VCaP (cell line): Measurements from ENCODE around the gene CHML.
"Not testable (repeated sequence)": the region's sequence is repeated elsewhere in the genome, so short reads cannot be mapped to it uniquely, and the experiment has no call there.

Source experiments
- H3K27ac ChIP-seq: fragments of 450-650 bp; 2 replicates; pipeline ENCODE4 v1.5.1; 2017
- TF ChIP-seq, protein P1 (sequence below): fragments of 450-650 bp; conservative IDR thresholded peaks from 2 replicates; pipeline ENCODE4 v1.5.1; 2017; ENCODE audit warnings: mild to moderate bottlenecking, moderate library complexity

Gene CHML

DNA sequence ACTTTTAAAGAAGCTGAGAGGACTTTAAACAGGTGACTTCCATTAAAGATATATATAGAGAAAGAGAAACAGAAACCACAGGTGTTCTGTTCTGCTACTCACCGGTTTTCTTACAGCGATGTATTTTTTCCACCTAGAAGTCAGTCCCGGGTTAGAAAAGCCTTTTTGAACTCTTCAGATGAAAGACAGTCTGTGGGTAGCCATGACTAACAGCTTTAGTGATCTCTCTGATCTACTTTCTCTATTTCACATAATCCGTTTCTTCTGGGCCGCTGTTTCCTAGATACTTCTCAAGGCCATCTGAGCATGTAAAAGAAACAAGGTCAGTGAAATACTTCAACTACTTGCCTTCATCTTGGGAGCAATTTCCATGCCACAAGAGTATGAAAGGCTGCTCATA, 37.0 kb upstream of the CHML start:
- TF ChIP-seq, protein P1, sequence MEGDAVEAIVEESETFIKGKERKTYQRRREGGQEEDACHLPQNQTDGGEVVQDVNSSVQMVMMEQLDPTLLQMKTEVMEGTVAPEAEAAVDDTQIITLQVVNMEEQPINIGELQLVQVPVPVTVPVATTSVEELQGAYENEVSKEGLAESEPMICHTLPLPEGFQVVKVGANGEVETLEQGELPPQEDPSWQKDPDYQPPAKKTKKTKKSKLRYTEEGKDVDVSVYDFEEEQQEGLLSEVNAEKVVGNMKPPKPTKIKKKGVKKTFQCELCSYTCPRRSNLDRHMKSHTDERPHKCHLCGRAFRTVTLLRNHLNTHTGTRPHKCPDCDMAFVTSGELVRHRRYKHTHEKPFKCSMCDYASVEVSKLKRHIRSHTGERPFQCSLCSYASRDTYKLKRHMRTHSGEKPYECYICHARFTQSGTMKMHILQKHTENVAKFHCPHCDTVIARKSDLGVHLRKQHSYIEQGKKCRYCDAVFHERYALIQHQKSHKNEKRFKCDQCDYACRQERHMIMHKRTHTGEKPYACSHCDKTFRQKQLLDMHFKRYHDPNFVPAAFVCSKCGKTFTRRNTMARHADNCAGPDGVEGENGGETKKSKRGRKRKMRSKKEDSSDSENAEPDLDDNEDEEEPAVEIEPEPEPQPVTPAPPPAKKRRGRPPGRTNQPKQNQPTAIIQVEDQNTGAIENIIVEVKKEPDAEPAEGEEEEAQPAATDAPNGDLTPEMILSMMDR: no peak

DNA sequence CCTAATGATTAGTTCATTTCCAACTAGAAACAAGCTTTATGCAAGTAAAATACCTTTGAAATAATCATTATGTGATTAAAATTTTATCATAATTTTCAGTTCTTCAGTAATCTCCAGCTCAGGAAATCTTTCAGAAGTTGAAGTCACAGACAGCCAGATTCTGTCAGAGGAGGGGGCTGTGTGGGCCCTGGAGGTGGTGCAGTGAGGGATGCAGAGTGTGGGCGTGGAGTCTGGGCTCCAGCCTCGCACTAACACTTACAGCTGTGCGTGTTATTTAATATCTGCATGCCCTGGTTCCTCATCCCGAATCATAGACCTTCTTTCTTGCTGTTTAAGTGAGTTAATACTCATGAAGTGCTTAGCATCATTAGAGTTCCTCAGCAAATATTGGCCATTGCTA, 35.8 kb upstream of the CHML start:
- TF ChIP-seq, protein P1: no peak
- H3K27ac ChIP-seq: no peak overlapping the region

More for the DNA sequence above, 37.0 kb upstream of the CHML start:
- no peak overlapping the region for H3K27ac ChIP-seq

DNA sequence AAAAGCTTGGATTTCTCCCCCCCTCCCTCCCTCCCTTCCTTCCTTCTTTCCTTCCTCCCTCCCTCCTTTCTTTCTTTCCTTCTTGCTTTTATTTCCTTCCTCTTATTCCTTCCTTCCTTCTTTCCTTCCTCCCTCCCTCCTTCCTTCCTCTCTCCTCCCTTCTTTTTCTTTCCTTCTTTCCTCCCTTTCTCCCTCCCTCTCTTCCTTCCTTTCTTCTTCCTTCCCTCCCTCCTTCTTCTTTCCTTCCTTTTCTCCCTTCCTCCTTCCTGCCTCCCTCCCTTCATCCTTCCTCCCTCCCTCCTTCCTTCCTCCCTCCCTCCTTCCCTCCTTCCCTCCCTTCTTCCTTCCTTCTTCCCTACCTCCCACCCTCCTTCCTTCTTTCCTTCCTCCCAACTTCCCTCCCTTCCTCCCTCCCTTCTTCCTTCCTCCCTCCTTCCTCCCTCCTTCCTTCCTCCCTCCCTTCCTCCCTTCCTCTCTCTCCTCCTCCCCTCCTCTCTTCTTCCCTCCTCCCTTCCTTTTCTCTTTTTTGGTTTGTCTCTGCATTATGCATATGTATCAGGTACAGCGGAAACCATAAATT, 34.7 kb upstream of the CHML start:
- TF ChIP-seq, protein P1: no peak
- no peak overlapping the region for H3K27ac ChIP-seq

DNA sequence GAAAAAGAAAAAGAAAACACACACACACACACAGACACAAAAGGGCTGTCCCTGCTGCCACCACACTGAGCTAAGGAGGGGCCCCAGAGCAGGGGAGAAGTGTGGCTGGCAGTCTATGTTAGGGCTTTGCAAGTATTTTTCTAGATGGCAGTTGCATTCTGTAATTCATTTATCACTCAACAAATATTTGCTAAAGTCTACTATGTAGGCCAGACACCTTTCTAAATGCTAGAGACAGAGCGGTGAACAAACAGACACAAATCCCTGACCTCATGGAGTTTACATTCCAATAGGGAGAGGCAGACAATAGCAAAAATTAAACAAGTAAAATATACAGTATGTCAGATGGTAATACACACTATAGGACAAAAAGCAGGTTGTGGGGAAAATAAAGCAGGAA, 32.1 kb upstream of the CHML start:
- TF ChIP-seq, protein P1: no peak
- no peak overlapping the region for H3K27ac ChIP-seq

DNA sequence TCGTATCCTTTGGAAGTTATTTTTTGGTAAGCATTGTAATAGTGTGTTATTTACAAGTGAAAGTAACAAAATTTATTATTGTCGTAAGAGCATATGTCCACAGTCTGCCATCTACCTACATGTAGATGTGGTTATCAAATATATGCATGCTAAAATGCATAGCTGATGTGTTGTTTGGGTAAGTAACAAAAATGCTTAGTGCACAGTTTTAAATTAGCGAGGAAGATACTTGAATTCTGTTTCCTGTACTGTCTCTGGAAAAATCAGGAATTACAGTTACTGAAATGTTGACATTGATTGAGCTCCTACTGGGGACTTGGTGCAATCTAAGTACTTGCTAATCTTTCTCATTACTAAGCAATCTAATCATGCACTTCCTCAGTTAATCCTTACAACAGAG, 26.2 kb upstream of the CHML start:
- H3K27ac ChIP-seq: no peak overlapping the region
- TF ChIP-seq, protein P1: no peak

DNA sequence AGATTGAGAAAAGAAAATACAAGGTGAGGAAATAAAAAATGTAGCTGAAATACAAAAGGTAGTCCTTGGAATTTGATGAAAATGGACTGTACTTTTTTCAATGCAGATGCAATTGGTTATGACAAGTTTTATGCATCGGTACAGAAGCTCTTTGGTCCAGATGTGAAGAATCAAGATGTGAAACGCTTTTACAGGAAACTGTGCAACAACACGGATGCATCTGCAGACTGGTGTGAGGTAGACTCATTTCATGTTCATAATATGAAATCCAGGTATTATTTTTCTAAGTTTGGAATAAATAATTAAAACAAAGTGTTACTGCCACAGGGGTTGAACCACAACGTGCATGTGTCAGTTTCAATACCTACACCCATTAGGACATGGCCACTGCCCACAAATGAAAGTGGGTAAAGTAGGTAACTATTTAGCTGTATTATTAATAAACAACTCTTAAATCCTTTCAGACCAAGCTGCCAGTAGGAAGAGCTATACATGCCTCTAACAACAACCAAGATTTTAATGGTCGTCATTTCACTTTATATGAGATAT, 20.3 kb upstream of the CHML start:
- no peak overlapping the region for H3K27ac ChIP-seq
- TF ChIP-seq, protein P1: no peak

DNA sequence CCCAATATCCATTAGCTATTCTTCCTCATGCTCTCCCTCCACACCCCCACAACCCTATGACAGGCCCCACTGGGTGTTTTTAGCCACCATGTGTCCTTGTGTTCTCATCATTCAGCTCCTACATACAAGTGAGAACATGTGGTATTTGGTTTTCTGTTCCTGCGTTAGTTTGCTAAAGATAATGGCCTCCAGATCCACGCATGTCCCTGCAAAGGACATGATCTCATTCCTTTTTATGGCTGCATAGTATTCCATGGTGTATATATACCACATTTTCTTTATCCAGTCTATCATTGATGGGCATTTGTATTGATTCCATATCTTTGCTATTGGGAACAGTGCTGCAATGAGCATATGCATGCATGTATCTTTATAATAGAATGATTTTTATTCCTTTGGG, 18.8 kb upstream of the CHML start:
- H3K27ac ChIP-seq: not testable (repeated sequence)

DNA sequence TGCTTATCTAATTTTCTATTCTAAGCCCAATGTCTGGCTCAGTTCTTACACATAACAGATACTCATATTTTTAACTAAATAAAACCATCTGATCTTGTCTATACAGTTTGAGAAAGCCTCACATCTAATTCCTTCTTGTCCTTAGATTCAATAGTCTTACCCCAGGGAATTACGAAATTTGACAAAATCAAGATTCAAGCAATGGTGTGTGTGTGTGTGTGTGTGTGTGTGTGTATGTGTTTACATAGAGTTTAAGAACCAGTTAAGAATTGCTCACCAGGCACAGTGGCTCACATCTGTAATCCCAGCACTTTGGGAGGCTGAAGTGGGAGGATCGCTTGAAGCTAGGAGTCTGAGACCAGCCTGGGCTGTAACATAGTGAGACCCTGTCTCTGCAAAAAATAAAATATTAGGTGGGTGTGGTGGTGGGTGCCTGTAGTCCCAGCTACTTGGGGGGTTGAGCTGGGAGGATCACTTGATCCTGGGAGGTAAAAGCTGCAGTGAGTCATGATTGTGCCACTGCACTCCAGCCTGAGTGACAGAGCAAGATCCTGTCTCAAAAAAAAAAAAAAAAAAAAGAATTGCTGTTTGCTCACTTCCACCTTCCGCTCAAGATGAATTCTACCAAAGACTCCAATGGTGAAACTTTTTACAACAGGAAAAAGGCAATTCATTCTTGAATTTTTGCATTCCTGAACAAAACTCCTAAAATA, 18.1 kb upstream of the CHML start:
- H3K27ac ChIP-seq: no peak overlapping the region
- TF ChIP-seq, protein P1: no peak
